ENCODE measurements around the gene CACNG3.

CACNG3 gene

GRCh38 chr16:24396350-24397271 lies 140.5 kb downstream of the CACNG3 start:
- DNase-seq (ENCODE audit: low spot score): no peak

- DNase-seq (ENCODE audit: low spot score): peak; percentile 14
Observed at GRCh38 chr16:24409045-24409444, 152.9 kb downstream of the CACNG3 start.

All from cerebellar cortex (tissue), 1 donor.